GM21447 (cell line): ENCODE data around the gene PAFAH1B2.
"Not testable (repeated sequence)": the region's sequence is repeated elsewhere in the genome, so short reads cannot be mapped to it uniquely, and the experiment has no call there.

Experiments
- ATAC-seq: cut with Tn5 transposase; IDR thresholded peaks from one replicate; pipeline ENCODE4 v1.9.1; 2021; ENCODE audit not compliant: unreplicated experiment

Gene PAFAH1B2

DNA sequence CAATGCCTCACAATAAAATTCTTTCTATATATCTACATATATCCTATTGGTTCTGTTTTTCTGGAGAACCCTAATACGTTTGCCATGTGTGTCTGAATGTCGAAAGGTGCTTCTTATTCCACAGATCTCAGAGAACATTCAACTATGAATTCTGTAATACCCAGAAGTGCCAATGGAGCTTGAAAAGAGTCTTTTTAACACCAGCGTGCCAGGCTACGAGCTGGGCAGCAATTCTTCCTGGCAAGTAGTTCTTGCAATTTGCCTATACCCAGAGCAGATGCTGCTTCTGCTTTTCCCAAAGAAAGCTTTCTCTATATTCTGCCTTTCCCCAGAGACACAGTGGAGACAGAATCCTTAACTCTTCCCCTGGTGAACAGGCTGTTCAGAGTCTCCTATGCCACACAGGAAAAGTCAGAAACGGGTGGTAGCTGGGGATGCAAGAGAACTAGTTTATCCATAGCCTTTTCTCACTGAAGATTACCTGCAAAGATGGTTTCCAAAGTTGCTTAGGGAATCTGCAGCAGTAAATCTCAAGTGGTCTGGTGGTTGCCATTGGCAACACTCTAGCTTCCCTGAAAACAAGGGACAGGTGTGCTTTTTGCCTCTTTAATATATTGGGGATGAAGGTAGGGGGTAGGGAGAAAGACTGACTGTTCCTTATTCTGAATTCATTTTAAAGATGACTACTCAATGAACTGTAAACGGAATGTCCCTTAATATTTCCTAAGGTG lies 16.8 kb upstream of the PAFAH1B2 start:
- ATAC-seq: no peak

DNA sequence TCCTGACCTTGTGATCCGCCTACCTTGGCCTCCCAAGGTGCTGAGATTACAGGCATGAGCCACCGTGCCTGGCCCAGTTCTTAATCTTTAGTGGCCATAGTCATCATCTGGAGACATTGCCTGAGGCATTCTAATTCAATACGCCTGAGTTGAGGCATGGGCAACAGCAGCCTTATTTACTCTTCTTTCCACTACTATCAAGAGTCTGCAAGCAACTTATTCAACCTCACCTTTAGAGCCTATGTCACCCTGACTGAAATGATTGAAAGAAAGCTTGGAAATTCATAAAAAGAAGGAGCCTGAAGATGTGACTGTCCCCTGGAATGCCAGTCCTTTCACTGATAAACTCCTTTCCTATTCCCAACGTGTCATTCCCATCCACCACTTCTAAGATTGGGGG lies 15.8 kb upstream of the PAFAH1B2 start:
- no peak for ATAC-seq

DNA sequence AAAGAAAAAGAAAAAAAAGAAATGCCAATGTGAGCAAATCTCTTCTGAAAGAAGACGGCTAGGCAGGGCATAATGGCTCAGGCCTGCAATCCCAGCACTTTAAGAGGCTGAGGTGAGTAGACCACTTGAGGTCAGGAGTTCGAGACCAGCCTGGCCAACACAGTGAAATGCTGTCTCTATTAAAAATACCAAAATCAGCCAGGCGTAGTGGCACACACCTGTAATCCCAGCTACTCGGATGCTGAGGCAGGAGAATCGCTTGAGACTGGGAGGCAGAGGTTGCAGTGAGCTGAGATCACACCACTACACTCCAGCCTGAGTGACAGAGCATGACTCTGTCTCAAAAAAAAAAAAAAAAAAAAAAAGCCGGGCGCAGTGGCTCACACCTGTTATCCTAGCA lies 13.7 kb upstream of the PAFAH1B2 start:
- not testable (repeated sequence) for ATAC-seq

DNA sequence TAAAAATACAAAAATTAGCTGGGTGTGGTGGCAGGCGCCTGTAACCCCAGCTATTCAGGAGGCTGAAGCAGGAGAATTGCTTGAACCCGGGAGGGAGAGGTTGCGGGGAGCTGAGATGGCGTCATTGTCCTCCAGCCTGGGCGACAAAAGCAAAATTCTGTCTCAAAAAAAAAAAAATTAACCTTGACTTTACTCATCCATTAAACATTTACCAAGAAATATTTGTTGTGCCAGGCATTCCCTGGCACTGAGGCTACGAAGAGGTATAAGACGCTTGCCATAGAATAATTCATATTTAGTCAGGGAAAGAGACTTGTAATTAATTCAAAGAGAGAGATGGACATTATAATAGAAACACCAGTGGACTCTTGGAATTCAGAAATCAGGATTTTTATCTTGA lies 13.2 kb upstream of the PAFAH1B2 start:
- no peak for ATAC-seq

DNA sequence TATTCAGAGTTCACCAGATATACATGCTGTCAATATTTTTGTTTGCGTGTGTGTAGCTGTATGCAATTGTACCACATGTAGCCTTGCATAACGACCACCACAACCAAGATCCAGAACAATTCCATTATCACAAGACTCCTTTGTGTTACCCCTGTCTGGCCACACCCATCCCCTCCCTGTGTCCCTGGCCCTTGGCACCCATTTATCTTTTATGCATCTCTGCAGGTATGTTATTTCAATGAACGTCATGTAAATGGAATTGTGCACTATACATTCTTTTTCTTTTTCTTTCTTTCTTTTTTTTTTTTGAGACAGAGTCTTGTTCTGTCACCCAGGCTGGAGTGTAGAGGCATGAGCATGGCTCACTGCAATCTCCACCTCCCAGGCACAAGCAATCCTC lies 9.7 kb upstream of the PAFAH1B2 start:
- ATAC-seq: no peak

DNA sequence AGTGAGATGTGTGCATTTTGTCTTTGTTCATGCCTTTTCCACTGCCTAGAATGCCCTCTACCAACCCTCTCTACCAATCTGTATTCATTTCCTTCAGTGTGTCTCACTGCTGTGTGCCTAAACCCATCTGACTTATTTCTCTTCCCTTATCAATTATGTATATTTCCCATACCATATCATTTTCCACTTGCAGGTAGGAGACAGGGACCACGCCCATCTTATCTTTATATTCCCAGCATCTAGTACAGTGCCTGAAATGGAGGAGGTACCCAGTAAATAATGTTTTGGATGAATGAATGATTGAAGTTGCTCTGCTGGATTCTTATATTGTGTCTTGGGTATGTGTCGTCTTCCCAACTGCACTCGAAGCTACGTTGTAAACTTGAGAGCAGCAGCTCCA lies 9.1 kb upstream of the PAFAH1B2 start:
- not testable (repeated sequence) for ATAC-seq

DNA sequence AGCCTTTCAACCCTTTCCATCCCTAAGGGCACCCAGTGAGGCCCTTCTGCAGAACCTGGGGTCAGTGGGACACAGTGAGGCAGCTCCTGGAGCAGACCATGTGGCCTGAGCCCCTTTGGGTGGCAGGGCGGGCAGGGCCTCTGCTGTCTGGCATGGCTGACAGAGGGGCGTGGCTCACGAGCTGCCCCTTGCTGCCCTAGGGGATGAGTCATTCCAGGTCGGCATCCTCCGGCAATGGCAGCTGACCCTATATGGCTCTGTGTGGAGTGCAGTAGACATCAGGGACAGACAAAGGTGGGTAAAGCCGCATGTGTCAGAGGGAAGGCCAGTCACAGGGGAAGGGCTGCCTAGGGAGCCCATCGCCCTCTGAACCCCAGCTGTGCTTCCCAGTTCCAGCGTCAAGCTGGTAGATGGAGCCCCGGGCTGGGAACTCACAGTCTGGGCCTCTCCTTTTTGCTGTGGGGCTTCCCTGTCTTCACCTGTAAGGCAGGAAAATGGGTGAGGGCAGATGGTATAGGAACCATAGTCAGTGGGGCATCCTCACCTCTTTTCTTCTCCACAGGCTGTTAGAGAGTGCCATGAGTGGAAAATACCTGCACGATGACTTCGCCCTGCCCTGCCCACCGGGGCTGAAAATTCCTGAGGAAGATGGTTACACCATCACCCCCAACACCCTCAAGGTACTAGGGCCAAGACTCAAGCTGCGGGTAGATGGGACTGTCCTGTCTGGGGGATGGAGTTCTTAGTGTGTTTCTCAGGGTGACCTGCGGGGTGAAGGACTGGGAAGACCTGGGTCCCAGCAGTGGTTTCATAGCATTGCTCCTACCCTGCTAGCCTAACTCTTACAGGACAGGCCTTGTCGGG lies 6.6 kb upstream of the PAFAH1B2 start:
- not testable (repeated sequence) for ATAC-seq

DNA sequence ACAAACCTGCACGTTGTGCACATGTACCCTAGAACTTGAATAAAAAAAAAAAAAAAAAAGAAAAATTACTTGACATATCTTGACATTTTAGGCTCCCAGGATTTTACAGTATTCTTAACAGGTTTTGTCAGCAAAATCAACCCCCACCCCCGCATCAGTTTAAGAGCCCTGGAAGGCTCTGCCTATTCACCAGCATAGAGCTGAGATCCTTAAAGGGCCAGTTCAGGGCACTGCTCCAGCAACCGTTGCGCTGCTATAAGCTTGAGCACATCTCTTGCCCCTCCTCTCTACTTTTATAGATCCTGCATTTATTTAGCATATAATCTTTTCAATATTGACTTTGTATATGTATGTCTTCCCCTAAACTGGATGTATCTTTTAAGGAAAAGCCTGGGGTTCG lies 697 bp upstream of the PAFAH1B2 start:
- ATAC-seq: peak; percentile 18

DNA sequence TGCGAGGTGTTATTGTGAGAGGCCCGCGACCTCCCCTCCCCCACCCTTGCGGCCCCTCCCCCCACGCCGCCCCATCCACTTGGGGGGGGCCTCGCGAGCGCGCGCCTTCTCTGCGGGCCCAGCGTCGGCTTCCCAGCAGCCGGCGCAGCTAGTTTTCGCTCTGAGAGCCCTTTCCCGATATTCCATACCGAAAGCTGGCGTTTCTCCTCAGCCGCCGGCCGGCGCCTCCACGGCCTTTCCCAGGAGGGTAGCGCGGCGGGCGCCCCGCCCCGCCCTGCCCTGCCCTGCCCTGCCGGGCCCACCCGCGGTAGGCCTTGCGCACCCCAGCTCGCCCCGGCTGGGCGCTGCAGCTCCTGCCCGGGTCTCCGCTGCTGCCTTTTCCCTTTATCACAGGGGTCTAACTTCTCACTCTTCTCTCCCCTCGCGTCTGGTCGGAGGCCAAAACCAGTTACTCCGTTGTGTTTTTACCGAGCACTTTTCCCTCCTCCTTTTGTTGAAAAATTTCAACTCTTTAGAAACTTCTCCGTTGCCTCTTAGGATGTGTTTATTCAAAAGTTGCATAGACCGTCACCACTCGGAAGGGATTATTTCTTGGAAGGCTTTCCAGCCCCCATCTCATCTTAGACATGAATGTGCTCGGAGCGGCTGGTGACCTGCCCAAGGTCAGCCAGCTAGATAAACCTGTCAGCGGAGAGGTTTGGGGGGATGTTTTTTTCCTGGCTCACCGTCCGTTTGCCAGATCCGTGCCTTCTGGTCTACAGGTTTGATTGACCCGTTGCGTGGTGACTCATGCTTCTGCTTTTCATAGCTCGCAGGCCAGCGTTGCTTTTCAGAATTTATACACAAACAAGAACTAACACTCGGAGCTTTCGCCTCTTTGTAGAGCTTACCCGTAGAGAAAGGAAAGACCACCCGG lies 648 bp downstream of the PAFAH1B2 start:
- ATAC-seq: peak; percentile 41

DNA sequence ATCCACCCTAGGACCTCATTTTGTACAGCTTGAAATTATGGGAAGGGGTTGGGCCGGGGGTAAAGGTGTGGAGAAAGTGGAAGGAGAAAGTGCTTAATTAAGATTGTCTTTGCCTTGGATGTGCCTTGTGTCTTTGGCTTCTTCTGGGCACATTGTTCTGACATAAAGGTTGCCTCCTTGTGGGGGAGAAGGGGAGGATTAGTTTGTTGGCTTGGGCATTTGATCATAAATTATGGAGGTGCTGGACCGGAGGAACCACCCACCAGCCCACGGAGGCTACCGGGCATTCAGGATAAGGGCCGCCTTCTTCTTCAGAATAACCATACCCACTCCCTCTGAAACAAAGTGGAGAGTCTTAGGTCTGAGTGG lies 1.3 kb downstream of the PAFAH1B2 start:
- no peak for ATAC-seq

DNA sequence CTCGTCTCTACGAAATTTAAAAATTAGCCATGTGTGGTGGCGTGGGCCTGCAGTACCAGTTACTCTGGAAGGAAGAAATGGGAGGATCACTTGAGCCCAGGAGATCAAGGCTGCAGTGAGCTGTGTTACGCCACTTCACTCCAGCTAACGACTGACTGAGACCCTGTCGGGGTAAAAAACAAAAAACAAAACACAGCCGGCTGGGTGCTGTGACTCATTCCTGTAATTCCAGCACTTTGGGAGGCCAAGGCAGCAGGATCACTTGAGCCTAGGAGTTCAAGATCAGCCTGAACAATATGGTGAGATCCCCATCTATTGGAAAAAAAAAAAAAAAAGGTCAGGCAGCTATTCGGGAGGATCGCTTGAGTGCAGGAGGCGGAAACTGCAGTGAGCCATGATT lies 2.4 kb downstream of the PAFAH1B2 start:
- no peak for ATAC-seq

DNA sequence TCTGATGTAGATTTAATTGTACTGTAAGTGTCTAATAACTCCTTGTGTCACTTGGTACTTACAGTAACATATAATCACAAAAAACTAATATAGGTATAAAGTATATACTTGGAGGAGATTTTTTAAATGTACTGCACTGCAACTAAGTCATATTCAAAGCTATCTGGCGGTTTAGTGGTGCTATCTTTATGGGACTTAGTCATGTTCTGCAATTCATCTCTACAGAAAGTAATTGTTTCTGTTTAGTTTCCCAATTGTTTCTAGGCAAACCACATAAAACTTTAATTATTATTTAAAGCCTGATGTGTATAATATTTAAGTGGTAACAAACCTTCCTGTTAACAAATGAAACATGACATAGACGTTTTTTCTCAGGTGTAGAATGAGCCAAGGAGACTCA lies 8.0 kb downstream of the PAFAH1B2 start:
- no peak for ATAC-seq

DNA sequence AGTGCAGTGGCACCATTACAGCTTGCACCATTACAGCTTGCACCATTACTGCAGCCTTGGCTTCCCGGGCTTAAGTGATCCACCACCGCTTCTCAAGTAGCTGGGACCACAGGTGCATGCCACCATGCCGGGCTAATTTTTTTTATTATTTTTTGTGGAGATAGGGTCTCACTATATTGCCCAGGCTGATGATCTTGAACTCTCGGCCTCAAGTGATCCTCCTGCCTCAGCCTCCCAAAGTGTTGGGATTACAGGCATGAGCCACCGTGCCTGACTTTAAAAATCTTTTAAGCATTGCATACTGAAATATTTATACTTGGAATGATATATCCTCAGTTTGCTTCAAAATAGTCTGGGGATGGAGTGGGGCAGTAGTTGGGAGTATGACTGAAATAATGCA lies 10.4 kb downstream of the PAFAH1B2 start:
- ATAC-seq: no peak

DNA sequence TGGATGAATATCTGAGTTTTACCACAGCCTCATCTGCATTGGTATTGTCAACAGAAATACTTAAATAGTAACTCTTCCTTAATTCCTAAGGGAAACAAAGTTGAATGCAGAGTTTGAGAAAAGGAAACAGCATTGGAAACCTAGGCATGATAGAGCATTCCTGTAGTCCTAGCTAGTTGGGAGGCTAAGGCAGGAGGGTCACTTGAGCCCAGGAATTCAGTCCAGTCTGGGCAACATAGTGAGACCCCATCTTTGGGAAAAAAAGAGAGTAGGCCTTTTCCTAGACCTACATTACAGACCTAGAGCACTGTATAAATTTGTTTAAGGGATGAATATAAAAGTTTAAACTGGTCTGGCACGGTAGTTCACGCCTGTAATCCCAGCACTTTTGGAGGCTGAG lies 13.4 kb downstream of the PAFAH1B2 start:
- no peak for ATAC-seq

DNA sequence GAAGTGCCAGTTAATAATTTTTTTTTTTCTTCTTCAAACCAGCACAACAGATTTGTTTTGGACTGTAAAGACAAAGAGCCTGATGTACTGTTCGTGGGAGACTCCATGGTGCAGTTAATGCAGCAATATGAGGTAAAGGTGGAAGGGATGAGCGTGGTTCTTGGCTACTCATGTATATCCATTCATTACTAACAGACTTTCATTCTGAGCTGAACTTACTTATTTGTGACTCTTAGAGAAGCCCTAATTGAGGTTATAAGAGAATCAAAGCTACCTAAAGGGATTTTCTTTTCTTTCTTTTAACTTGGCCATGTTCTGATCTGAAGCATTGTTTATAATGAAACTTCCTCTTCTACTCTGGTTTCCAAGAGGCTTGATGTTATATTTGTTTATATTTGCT lies 15.8 kb downstream of the PAFAH1B2 start:
- ATAC-seq: no peak

DNA sequence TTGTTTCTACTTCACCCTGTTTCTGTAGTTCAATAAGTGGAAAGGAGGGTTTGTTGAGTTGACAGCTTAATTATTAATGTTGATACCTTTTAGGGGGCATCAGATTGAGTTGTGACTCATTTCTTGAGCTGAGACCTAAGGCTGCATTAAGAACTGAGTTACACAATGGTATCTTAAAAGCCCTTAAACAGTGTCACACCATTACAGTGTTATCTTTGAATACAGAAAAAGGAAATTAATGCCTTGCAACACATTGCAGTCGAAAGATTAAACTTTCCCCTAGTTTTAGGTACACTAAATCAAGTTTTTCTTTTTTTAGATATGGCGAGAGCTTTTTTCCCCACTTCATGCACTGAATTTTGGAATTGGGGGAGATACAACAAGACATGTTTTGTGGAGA lies 16.7 kb downstream of the PAFAH1B2 start:
- no peak for ATAC-seq

DNA sequence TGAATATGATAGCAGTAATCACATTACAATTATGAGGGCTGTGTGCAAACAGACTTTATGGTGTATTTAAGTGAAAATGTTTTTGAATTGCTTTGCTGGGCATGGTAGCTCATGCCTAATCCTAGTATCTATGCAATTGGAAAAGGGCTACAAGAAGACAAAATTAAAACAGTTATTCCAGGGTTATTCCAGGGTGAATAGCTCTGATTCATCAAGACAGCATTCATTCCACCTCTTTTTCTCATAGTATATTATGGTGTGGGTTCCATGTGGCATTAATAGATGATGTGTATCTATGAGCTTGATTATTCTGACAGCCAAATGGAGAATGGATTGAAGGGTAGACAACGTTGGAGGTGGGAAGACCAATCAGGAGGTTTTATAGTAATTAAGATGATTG lies 22.4 kb downstream of the PAFAH1B2 start:
- no peak for ATAC-seq

DNA sequence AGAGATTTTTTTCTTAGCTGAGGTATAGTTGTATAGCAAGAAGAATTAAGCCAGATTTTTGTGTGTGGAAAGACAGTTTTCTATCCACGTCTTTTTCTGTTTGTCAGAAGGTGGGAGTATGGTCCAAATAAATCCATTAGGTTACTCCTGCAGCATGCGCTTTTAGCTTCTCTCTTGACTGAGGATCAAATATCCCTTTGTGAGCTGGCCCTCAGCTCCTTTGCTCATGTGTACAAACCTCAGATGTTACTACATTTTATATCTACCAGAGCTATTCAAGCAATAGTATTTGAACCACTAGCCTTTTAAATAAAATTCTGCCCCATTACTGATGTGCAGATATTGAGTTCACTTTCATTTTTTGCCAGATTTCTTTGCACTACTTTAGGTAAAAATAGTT lies 25.6 kb downstream of the PAFAH1B2 start:
- ATAC-seq: no peak

DNA sequence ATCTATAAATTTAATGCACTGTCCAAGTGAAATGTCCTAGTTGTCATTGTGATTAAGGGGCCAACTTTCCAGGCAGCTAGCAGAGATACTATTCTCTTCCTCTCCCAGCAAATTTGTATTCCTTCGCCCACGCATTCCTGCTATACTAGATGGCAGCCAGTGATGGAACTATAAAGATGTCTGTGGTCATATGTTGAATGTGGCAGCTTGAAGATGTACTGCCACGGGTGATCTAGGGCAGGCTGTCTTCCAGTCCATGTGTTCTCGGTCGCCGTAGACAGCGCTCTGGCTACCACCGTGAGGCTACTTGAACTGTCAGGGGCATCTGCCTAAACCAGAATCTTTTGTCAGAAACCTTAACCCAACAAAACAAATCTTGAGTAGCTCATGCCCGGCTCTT lies 26.1 kb downstream of the PAFAH1B2 start:
- ATAC-seq: no peak

DNA sequence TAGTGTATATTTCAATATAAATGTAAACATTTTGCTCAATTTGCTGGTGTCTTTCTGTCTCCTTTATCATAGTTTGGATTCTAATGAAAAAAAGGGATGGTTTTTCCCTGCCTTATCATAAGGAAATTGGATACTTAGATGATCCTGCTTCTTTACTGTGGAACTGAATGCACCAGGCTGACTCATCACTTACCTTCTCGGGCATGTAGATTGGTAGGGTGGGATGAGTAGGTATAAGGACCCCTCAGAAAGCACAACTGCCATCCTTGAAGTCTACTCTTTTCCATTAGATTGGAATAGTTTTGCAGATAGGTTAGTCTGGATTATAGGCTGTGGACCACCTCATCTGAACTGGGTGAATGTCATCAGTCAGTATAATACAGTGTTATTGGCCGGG lies 26.9 kb downstream of the PAFAH1B2 start:
- no peak for ATAC-seq

DNA sequence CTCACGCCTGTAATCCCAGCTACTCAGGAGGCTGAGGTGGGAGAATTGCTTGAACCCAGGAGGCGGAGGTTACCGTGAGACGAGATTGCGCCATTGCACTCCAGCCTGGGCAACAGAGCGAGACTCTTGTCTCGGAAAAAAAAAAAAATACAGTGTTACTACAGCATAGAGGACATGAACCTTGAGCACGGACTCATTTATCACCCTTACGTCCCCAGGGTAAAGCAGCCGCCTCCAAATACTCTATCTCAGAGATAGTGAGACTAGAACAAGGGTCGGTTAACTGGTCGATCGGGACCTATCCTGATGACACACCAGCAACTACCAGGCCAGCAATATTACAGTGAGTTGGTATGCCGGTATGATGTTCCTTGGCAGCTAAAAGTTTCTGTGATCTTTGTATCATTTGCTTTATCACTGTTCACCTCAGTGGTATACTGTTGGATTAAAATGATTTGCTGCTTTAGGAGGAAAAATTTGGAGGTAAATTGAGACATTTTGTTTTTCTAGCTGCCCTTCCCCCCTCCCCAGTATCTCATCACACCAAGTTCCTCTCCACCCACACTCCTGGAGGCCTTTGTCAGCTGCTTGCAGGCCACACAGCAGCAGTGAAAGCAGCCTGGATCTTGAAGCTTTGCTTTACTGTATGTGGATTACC lies 27.4 kb downstream of the PAFAH1B2 start:
- no peak for ATAC-seq
